GM23338 (cell line): ENCODE results near the gene KRTAP3-2. TPM values are rescaled to one million over a fixed set of nuclear protein-coding genes. Genes with fewer than 3 reads are reported as not detected.

ENCODE experiments used
- ATAC-seq: fragments of 200-7000 bp; cut with Tn5 transposase; 3 replicates; pipeline ENCODE4 v1.9.1; 2020
- DNase-seq: peaks from one replicate; pipeline ENCODE4 v3.0.0-alpha.2; 2015; ENCODE audit warnings: low spot score
- H2AFZ ChIP-seq: fragments of 200-600 bp; sonication (generic); 2 replicates; pipeline ENCODE4 v1.8.0; 2016; ENCODE audit warnings: antibody characterized with exemption, mild to moderate bottlenecking, moderate library complexity
- H3F3A ChIP-seq: fragments of 200-600 bp; sonication (generic); replicated peaks from 2 replicates; pipeline ENCODE4 v1.8.0; 2017; ENCODE audit warnings: antibody characterized with exemption, mixed run types, low read depth
- H3K27ac ChIP-seq: fragments of 200-600 bp; sonication (generic); 2 replicates; pipeline ENCODE4 v1.6.1; 2016; ENCODE audit warnings: low read depth
- H3K27me3 ChIP-seq: fragments of 200-600 bp; sonication (generic); 2 replicates; pipeline ENCODE4 v1.8.0; 2016; ENCODE audit warnings: mild to moderate bottlenecking, mixed run types, moderate library complexity; ENCODE audit not compliant: insufficient read depth
- H3K36me3 ChIP-seq: fragments of 200-600 bp; sonication (generic); 2 replicates; pipeline ENCODE4 v1.8.0; 2016; ENCODE audit warnings: mild to moderate bottlenecking; ENCODE audit not compliant: insufficient read depth
- H3K4me1 ChIP-seq: fragments of 200-600 bp; sonication (generic); 2 replicates; pipeline ENCODE4 v1.8.0; 2016; ENCODE audit warnings: mild to moderate bottlenecking, moderate library complexity; ENCODE audit not compliant: insufficient read depth
- H3K4me2 ChIP-seq: fragments of 200-600 bp; sonication (generic); 2 replicates; pipeline ENCODE4 v1.7.1; 2017; ENCODE audit warnings: mixed run types
- H3K4me3 ChIP-seq: fragments of 200-600 bp; sonication (generic); 2 replicates; pipeline ENCODE4 v1.6.1; 2016; ENCODE audit warnings: mixed run types
- H3K79me2 ChIP-seq: fragments of 200-600 bp; sonication (generic); replicated peaks from 2 replicates; pipeline ENCODE4 v1.8.0; 2017; ENCODE audit warnings: mild to moderate bottlenecking; ENCODE audit not compliant: insufficient read depth
- H3K9me2 ChIP-seq: fragments of 200-600 bp; sonication (generic); 2 replicates; pipeline ENCODE4 v1.8.0; 2017; ENCODE audit not compliant: insufficient read depth
- H4K20me1 ChIP-seq: fragments of 200-600 bp; sonication (generic); replicated peaks from 2 replicates; pipeline ENCODE4 v1.8.0; 2017; ENCODE audit warnings: mild to moderate bottlenecking; ENCODE audit not compliant: insufficient read depth
- H3K27ac Mint-ChIP-seq: 2 replicates; pipeline ENCODE4 v1.8.0; 2020; ENCODE audit warnings: inconsistent platforms, mild to moderate bottlenecking, moderate library complexity, mixed read lengths
- H3K27me3 Mint-ChIP-seq: 3 replicates; pipeline ENCODE4 v1.8.0; 2022; ENCODE audit warnings: low read depth, mild to moderate bottlenecking, moderate library complexity, mixed read lengths, inconsistent platforms; ENCODE audit not compliant: insufficient read depth, poor library complexity
- H3K36me3 Mint-ChIP-seq: 3 replicates; pipeline ENCODE4 v1.8.0; 2021; ENCODE audit warnings: low read depth, mild to moderate bottlenecking, inconsistent platforms, moderate library complexity, mixed read lengths
- H3K4me1 Mint-ChIP-seq: 3 replicates; pipeline ENCODE4 v1.8.0; 2020; ENCODE audit warnings: mild to moderate bottlenecking, inconsistent platforms, mixed read lengths
- H3K4me3 Mint-ChIP-seq: 3 replicates; pipeline ENCODE4 v1.8.0; 2021; ENCODE audit warnings: moderate library complexity, mild to moderate bottlenecking, inconsistent platforms, mixed read lengths
- H3K9me3 Mint-ChIP-seq: 3 replicates; pipeline ENCODE4 v1.8.0; 2020; ENCODE audit warnings: moderate library complexity, mild to moderate bottlenecking, inconsistent platforms, mixed read lengths
- CREB1 ChIP-seq: fragments of 250-450 bp; sonication (Bioruptor Pico); IDR thresholded peaks from 2 replicates; pipeline ENCODE4 v1.5.0; 2020; ENCODE audit warnings: low read depth, mild to moderate bottlenecking, moderate library complexity
- EZH2 ChIP-seq: fragments of 200-600 bp; sonication (generic); IDR thresholded peaks from one replicate; pipeline ENCODE4 v1.8.0; 2017; ENCODE audit warnings: antibody characterized with exemption, mild to moderate bottlenecking, low read depth; ENCODE audit not compliant: unreplicated experiment
- EZH2phosphoT487 ChIP-seq: fragments of 200-600 bp; sonication (generic); IDR thresholded peaks from one replicate; pipeline ENCODE4 v1.8.1; 2018; ENCODE audit warnings: antibody characterized with exemption; ENCODE audit not compliant: unreplicated experiment
- JUNB ChIP-seq: IDR thresholded peaks from one replicate; pipeline ENCODE4 v1.6.1; 2016; ENCODE audit warnings: antibody characterized with exemption; ENCODE audit not compliant: unreplicated experiment
- NANOG ChIP-seq: IDR thresholded peaks from 2 replicates; pipeline ENCODE4 v1.6.1; 2016; ENCODE audit warnings: antibody characterized with exemption, borderline replicate concordance
- POLR2AphosphoS5 ChIP-seq: IDR thresholded peaks from 2 replicates; pipeline ENCODE4 v1.6.1; 2016; ENCODE audit warnings: antibody characterized with exemption, low read depth
- REST ChIP-seq: IDR thresholded peaks from one replicate; pipeline ENCODE4 v1.6.1; 2018; ENCODE audit warnings: antibody characterized with exemption; ENCODE audit not compliant: unreplicated experiment
- STAT1 ChIP-seq: IDR thresholded peaks from one replicate; pipeline ENCODE4 v1.6.1; 2016; ENCODE audit warnings: antibody characterized with exemption; ENCODE audit not compliant: unreplicated experiment
- ZNF114 ChIP-seq: fragments of 250-450 bp; sonication (Bioruptor Pico); IDR thresholded peaks from 2 replicates; pipeline ENCODE4 v1.5.0; 2020; ENCODE audit warnings: mild to moderate bottlenecking, moderate library complexity
- ZNF331 ChIP-seq: fragments of 250-450 bp; sonication (Bioruptor Pico); IDR thresholded peaks from 2 replicates; pipeline ENCODE4 v1.5.0; 2020; ENCODE audit warnings: low read depth, mild to moderate bottlenecking, moderate library complexity
- polyA plus RNA-seq: library from polyadenylated mRNA; unstranded; fragments of >200 nt; fragmentation: Nextera tagmentation; extraction: Ambion mirVana; gene quantifications from 2 replicates; pipeline ENCODE4 v1.2.1, GENCODE V29; 2016
- total RNA-seq: library from RNA; depleted of rRNA; stranded (reverse); fragments of >200 nt; shearing (Covaris generic); gene quantifications from 2 replicates; pipeline ENCODE4 v1.2.3, GENCODE V29; 2014
- TF ChIP-seq, protein P1 (sequence below), 2 experiments: fragments of 200-600 bp in 1 of 2; sonication (generic) in 1 of 2; conservative IDR thresholded peaks; 2 replicates each; pipeline versions ENCODE4 v1.5.1 to v1.6.1; 2016 to 2017; ENCODE audit warnings: antibody characterized with exemption in 2 of 2, low read depth in 2 of 2, mild to moderate bottlenecking in 2 of 2, moderate library complexity in 1 of 2

The KRTAP3-2 gene
- total and polyA plus RNA-seq, 2 experiments from 2014 or later, result not detected

DNA sequence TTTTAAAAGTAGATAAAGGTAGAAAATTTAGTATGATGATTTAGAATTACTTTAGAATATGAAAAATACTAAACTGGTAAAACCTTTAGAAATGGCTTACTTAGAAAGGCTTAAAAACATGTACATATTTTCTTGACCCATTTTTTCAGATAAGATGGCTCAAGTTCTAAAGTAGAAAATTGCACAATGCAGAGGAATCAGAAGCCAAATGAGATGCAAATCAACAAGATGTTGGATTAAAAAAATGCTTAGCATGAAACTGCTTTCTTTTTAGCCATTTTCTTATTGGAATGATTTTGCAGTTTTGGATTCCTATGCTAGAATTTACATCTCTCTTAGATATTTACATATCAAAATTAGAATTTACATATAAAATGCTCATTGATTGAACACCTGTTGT is 10.7 kb upstream of the KRTAP3-2 start:
- no peaks in the 10 kb centered on the region for H3K36me3 Mint-ChIP-seq
- peaks cover 1% of the 10 kb centered on the region for H3K27me3 Mint-ChIP-seq
- TF ChIP-seq POLR2AphosphoS5 (no peak), JUNB (no peak), EZH2phosphoT487 (no peak), EZH2 (no peak), ZNF331 (no peak), CREB1 (no peak), REST (no peak), ZNF114 (CRISPR knock-in tag) (no peak), NANOG (no peak), STAT1 (no peak)
- TF ChIP-seq, protein P1, sequence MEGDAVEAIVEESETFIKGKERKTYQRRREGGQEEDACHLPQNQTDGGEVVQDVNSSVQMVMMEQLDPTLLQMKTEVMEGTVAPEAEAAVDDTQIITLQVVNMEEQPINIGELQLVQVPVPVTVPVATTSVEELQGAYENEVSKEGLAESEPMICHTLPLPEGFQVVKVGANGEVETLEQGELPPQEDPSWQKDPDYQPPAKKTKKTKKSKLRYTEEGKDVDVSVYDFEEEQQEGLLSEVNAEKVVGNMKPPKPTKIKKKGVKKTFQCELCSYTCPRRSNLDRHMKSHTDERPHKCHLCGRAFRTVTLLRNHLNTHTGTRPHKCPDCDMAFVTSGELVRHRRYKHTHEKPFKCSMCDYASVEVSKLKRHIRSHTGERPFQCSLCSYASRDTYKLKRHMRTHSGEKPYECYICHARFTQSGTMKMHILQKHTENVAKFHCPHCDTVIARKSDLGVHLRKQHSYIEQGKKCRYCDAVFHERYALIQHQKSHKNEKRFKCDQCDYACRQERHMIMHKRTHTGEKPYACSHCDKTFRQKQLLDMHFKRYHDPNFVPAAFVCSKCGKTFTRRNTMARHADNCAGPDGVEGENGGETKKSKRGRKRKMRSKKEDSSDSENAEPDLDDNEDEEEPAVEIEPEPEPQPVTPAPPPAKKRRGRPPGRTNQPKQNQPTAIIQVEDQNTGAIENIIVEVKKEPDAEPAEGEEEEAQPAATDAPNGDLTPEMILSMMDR (conservative IDR thresholded peaks at IDR 0.05; ENCODE audit: low read depth in 2 of 2), result no peak

DNA sequence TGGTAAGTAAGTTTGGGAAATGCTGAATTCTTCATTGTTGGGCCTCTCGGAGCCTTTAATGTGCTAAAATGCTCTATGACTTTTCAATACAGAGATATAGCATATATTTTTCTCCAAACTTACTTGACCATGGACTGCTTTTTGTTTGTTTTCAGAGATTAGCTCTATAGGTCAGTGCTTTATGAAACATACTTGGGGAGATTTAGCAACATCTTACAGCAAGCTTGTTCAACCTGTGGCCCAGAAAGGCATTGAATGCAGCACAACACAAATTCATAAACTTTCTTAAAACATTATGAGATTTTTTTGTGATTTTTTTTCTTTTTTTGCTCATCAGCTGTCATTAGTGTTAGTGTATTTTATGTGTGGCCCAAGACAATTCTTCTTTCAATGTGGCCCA is 10.2 kb upstream of the KRTAP3-2 start:
- H3K27me3 Mint-ChIP-seq, result peaks cover 1% of the 10 kb centered on the region
- no peak overlapping the region for H3K4me3 Mint-ChIP-seq
- no peak for ATAC-seq
- H3K4me2 ChIP-seq, result 0 out of 2 replicates have a peak overlapping the region, but pooled peaks have one; percentile 27
- peaks cover 10% of the 10 kb centered on the region; the same call in 2 of the 3 replicates for H3K4me1 Mint-ChIP-seq
- H3K79me2 ChIP-seq, result no peaks in the 10 kb centered on the region
- no peak overlapping the region for H3K27ac ChIP-seq
- no peaks in the 10 kb centered on the region for H3K36me3 ChIP-seq
- H2AFZ ChIP-seq, result no peak overlapping the region
- H3K36me3 Mint-ChIP-seq, result no peaks in the 10 kb centered on the region
- no peaks in the 10 kb centered on the region for H3F3A ChIP-seq
- no peaks in the 10 kb centered on the region for H3K9me3 Mint-ChIP-seq
- H3K27me3 ChIP-seq, result no peaks in the 10 kb centered on the region
- DNase-seq, result no peak
- no peak overlapping the region for H3K27ac Mint-ChIP-seq
- H3K4me3 ChIP-seq, result no peak overlapping the region
- peaks cover 14% of the 10 kb centered on the region for H3K4me1 ChIP-seq
- no peaks in the 10 kb centered on the region for H4K20me1 ChIP-seq
- no peaks in the 10 kb centered on the region; the same call in 1 of the 2 replicates for H3K9me2 ChIP-seq
- TF ChIP-seq NANOG (no peak), STAT1 (no peak), ZNF331 (no peak), CREB1 (no peak), JUNB (no peak), ZNF114 (CRISPR knock-in tag) (no peak), POLR2AphosphoS5 (no peak), REST (no peak), EZH2phosphoT487 (no peak)
- TF ChIP-seq, protein P1 (conservative IDR thresholded peaks at IDR 0.05; ENCODE audit: low read depth in 2 of 2), result no peak

More for the DNA sequence above, 10.7 kb upstream of the KRTAP3-2 start:
- H4K20me1 ChIP-seq, result no peaks in the 10 kb centered on the region
- no peak overlapping the region for H3K27ac ChIP-seq
- no peaks in the 10 kb centered on the region; the same call in 1 of the 2 replicates for H3K9me2 ChIP-seq
- H3K4me1 Mint-ChIP-seq, result peaks cover 10% of the 10 kb centered on the region; the same call in 2 of the 3 replicates
- no peaks in the 10 kb centered on the region for H3K36me3 ChIP-seq
- no peak overlapping the region for H2AFZ ChIP-seq
- ATAC-seq (no peak), DNase-seq (no peak)
- no peak overlapping the region for H3K4me3 Mint-ChIP-seq
- no peak overlapping the region for H3K4me3 ChIP-seq
- no peak overlapping the region for H3K27ac Mint-ChIP-seq
- H3K9me3 Mint-ChIP-seq, result no peaks in the 10 kb centered on the region
- no peaks in the 10 kb centered on the region for H3F3A ChIP-seq
- H3K27me3 ChIP-seq, result no peaks in the 10 kb centered on the region
- H3K4me2 ChIP-seq, result no peak overlapping the region
- H3K4me1 ChIP-seq, result peaks cover 14% of the 10 kb centered on the region
- no peaks in the 10 kb centered on the region for H3K79me2 ChIP-seq
